Glomerular endothelial cell (primary cell): ENCODE data around the gene CTNND2. TPM values are rescaled to one million over a fixed set of nuclear protein-coding genes. Genes with fewer than 3 reads are reported as not detected.
"Not testable (repeated sequence)": the region's sequence is repeated elsewhere in the genome, so short reads cannot be mapped to it uniquely, and the experiment has no call there.

ENCODE experiments used
- DNase-seq: peaks from one replicate; pipeline ENCODE4 v3.0.0-alpha.2; 2011; ENCODE audit warnings: low read depth, low spot score; ENCODE audit errors: extremely low read depth
- total RNA-seq: library from RNA; depleted of rRNA; stranded (reverse); fragments of >200 nt; gene quantifications from 2 replicates; pipeline ENCODE4 v1.2.3, GENCODE V29; 2015

CTNND2 gene
- total RNA-seq, 1 donor from 2014 or later: not detected

- DNase-seq: no peak
Observed at GRCh38 chr5:11148810-11149539, 755.3 kb downstream of the CTNND2 start.

DNA sequence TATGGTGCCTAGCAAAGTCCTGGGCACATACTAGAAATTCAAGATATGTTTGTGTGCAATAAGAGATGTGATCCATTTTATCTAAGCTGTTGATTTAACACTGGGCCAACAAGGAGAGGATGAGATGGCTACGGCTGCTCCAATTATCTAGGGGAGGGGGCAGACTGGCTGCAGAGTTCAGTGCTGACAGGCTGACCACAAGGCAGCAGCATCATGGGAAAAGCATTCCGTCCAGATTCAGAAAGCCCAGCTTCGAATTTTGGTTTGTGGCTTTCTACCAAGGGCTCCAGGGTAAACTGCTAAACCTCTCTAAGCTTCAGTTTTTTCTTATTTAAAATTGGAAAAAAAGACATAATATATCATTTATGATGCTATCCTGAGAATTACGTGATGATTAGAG lies 758.1 kb downstream of the CTNND2 start:
- no peak for DNase-seq

DNA sequence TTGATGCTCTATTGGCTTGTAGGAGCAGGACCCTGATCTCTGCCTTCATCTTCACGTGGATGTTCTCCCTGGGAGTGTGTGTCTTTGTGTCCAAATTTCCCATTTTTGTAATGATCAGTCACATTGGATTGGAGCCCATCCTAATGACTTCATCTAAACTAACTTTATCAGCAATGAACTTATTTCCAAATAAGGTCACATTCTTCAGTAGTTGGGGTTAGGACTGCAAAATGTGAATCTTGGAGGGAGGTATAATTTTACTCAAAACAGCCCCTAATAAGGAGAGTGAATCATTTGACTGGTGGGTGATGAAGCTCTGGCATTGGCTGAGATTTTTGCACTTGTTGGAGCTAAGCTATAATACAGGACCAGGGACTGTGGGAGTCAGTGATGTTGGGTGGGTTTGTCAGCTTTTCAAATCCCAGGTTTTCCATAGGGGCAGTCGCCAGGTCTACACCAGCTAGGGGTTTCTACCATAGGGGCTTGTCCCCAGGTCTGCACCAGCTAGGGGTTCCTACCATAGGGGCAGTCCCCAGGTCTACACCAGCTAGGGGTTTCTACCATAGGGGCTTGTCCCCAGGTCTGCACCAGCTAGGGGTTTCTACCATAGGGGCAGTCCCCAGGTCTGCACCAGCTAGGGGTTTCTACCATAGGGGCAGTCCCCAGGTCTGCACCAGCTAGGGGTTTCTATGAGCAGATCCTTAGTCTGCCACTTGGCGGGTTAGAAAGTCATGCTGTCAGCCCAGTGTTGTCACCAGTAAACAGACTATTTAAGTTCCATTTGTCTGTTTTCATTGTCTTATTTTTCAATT lies 760.6 kb downstream of the CTNND2 start:
- DNase-seq: no peak

- no peak for DNase-seq
Observed at GRCh38 chr5:11139217-11139865, 764.9 kb downstream of the CTNND2 start.

- no peak for DNase-seq
Observed at GRCh38 chr5:11130131-11130530, 774.1 kb downstream of the CTNND2 start.

DNA sequence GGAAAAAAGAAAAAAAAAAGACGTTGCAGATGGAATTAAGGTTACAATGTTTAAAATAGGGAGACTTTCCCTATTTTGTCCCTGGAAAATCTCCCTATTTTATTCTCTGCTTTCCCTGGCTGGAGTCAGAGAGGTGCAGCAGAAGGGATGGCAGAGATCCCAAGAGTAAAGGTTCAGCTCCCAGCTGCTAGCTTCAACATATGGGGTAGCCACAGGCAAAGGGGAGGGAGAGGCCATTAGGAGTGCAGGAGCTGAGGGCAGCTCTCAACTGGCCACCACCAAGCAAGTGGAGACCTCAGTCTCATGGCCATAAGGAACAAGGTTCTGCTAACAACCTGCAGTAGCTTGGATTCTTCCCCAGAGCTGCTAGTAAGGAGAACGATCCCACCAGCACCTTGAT lies 776.2 kb downstream of the CTNND2 start:
- no peak for DNase-seq

DNA sequence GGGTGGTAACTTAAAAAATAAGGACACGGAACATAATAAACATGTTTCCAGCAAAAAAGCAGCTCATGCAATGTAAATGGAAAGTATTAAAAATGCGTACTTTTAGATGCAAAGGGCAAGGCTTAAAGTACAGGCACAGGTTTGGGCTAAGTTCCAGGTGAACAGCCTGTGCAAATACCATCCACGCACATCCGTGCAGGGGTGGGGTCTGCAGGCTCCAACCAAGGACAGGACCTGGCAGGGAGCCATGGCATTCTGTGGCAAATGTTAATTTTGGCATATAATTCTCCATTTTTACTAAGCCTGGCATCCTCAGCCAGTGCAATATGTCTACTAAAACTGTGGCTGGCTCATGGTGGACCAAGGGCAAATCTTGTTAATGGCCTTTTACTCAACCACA lies 777.4 kb downstream of the CTNND2 start:
- no peak for DNase-seq

DNA sequence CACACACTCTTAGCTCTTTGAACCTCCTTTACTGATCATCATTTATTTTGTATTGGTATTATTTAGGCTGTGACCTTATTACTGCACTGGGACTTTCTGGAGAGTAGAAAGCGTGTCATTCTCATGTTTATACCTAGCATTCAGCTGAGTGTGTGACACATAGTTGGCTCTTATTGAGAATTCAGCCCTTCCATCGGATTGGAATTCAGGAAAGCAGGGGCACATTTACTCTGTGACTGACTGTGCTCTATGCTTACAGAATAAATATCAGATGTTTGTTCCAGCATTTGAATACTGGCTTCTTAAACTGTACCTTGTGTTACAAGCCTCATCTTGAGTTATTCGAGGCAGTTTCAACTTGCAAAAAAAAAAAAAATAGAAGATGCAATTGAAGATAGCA lies 782.4 kb downstream of the CTNND2 start:
- no peak for DNase-seq

- no peak for DNase-seq
Observed at GRCh38 chr5:11110128-11110527, 794.1 kb downstream of the CTNND2 start.

- DNase-seq: no peak
Observed at GRCh38 chr5:11105696-11106095, 798.5 kb downstream of the CTNND2 start.

DNA sequence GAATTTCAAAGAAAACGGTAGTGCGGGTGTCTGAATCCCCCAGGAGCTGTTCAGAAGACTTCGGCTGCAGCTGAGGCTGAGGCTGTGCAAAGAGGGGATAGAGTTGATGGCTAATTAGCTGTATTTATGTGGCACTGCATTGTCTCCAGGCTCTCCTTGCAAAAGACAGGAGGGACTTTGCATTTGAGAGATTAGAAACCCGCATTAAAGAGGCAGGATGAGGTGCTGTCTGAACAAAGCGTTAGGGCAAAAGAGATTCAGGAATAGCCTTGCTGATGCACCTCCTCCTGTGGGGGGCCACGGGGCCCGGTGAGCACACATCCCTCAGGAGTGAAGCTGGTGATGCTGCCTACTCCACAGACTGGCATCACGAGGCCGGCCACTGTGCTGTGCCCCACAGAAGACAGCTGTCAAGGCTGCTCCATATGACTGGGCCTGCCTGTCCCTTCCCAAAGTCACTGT lies 799.6 kb downstream of the CTNND2 start:
- DNase-seq: no peak

DNA sequence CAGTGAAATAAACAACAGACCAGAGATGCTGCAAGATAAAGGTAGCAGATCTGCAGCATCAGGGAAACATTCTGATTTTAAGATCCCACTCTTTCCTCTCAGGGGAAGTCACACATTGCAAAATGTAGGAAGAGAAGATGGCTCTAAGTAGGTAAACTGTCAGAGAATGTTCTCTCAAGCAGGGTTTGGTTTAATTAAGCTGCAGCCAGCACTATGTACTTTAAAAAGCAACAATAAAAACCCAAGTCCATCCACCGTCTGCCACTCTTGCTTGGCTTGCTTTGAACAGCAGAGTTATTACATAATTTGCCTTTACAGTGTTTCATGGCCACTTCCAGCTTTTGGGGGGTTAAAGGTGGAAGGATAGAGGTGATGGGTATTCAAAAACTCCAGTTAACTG lies 800.0 kb downstream of the CTNND2 start:
- DNase-seq: no peak

- no peak for DNase-seq
Observed at GRCh38 chr5:11084111-11084510, 820.1 kb downstream of the CTNND2 start.

- DNase-seq: no peak
Observed at GRCh38 chr5:11082404-11082945, 821.8 kb downstream of the CTNND2 start.

DNA sequence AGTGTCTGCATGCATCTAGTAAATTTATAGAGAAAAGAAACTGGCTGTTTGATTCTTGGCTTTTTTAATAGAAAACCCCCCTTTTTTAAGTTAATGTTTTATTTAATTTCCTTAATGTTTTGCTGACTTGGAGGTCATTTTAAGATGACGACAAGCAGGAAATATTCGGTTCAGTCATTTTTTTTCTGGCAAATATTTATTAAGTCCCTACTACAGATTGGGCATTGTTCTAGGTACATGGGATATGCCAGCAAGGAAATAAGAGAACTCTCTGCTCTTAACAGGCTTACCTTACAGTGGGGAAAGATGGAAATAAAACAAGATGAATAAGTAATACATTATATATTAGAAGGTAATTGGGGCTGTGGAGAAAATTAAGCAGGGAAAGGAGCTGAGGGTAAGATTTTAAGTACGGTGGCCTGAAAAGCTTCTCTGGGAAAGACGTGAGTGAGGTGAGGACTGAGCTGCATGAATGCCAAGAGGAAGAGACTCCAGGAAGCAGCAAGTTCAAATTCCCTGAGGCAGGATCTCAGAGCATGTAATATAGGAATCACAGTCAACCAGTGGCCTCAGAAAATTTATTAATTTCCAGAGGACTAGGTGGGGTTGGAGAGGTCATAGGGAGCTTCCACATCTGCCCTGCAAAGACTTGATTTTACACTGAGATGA lies 827.2 kb downstream of the CTNND2 start:
- DNase-seq: no peak

- DNase-seq: no peak
Observed at GRCh38 chr5:11075035-11075805, 829.0 kb downstream of the CTNND2 start.

DNA sequence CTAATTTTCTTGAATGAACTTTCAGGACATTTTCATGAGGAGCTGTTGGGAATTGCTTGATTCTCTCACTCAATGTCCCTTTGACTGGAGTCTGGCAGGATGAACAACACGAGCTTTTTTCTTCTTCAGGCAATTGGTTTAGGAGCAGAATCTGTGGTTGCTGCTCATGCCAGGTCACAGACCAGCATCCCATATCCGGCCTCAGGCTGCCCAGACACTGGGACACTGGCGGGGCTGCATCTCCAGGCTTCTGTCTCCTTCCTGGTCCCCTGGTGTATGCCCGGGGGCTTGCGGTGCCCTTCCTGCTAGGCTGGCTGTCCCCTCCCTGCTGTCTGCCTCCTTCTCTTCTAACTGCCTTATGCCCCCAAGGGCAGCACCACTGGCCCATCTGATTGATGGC lies 831.7 kb downstream of the CTNND2 start:
- DNase-seq: no peak

DNA sequence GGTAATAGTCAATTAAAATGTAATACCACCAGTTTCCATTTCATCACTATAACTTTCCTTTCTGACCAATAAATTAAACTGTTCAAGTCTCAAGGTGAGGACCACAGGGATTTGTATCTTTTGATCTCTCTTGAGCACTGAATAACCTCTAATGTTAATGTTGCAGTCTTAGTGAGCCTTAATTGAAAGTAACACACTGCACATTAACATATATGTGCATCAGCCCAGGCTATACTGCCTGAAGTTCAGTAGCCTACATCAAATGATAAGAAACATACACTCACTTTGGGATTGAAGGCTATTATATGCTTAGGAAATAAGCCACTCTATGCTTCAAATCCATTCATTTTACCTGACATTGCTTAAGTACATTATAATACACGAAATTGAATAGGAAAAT lies 832.2 kb downstream of the CTNND2 start:
- DNase-seq: no peak

- no peak for DNase-seq
Observed at GRCh38 chr5:11069041-11069440, 835.2 kb downstream of the CTNND2 start.

DNA sequence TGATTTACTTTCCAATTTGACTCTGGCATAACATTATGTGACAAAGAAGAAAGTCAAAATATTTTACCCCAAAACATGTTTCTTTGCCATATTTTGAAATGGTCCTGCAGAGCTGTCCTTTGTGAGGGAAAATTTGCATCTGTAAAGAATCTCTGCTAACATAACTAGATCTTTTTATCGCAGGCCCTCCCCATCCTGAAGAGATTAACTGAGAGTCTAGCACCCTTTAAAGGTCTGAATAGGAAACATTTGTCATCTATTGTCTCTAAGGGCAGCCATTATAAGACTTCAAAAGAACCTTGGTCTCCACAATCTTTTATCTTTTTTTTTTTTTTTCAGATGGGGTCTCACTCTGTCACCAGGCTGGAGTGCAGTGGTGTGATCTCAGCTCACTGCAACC lies 838.5 kb downstream of the CTNND2 start:
- DNase-seq: not testable (repeated sequence)
